ENCODE data around the gene MYL3.

Gene MYL3

GRCh38 chr3:46858456-46858855, 4.8 kb downstream of the MYL3 start:
- no peak overlapping the region for H3K27ac ChIP-seq
- TF ChIP-seq ZFX (IDR thresholded peaks at IDR 0.05; ENCODE audit: borderline replicate concordance), result no peak
- TF ChIP-seq, protein P1, sequence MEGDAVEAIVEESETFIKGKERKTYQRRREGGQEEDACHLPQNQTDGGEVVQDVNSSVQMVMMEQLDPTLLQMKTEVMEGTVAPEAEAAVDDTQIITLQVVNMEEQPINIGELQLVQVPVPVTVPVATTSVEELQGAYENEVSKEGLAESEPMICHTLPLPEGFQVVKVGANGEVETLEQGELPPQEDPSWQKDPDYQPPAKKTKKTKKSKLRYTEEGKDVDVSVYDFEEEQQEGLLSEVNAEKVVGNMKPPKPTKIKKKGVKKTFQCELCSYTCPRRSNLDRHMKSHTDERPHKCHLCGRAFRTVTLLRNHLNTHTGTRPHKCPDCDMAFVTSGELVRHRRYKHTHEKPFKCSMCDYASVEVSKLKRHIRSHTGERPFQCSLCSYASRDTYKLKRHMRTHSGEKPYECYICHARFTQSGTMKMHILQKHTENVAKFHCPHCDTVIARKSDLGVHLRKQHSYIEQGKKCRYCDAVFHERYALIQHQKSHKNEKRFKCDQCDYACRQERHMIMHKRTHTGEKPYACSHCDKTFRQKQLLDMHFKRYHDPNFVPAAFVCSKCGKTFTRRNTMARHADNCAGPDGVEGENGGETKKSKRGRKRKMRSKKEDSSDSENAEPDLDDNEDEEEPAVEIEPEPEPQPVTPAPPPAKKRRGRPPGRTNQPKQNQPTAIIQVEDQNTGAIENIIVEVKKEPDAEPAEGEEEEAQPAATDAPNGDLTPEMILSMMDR (IDR thresholded peaks at IDR 0.05), result no peak

DNA sequence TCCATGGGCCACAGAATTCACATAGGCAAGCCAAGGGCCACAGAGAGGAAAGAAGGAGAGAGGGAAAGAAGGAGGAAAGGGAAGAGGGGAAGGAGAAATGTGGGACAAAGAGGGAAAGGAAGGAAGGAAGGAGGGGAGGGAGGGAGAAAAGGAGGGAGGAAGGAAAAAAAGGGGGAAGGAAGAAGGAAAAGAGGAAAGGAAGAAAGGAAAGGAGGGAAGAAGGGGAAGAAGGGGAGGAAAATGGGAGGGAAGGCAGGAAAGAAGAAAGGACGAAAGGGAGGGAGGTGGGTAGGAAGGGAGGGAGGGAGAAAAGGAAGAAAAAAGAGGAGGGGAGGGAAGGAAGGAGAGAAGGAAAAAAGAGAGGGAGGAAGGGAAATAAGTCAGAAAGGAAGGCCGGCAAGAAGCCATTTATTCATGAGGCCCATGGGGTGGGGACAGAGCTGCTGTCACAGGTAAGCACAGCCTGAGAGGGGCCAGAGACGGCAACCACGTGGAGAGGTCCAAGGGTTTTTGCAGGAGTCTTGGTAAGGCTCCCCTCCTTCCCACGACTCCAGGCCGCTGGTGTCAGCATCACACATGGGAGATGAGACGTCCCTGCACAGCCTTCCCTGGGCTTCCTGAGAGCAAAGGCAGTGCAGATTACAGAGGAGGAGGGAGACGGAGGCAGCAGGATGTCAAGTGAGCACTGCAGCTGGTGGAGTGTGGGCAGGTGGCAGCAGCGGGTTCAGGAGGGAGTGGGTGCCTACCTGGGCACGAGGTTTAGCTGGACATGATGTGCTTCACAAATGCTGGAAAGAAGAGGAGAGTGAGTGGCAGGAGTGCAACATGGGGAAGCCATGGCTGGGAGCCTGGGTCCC, 5.5 kb downstream of the MYL3 start:
- TF ChIP-seq, protein P1 (IDR thresholded peaks at IDR 0.05), result no peak
- no peak for TF ChIP-seq ZFX (IDR thresholded peaks at IDR 0.05; ENCODE audit: borderline replicate concordance)
- H3K27ac ChIP-seq, result no peak overlapping the region

- H3K27ac ChIP-seq, result no peak overlapping the region
- TF ChIP-seq ZFX (IDR thresholded peaks at IDR 0.05; ENCODE audit: borderline replicate concordance), result no peak
- TF ChIP-seq, protein P1 (IDR thresholded peaks at IDR 0.05), result no peak
These were observed 6.4 kb downstream of the MYL3 start for GRCh38 chr3:46856576-46857471.

DNA sequence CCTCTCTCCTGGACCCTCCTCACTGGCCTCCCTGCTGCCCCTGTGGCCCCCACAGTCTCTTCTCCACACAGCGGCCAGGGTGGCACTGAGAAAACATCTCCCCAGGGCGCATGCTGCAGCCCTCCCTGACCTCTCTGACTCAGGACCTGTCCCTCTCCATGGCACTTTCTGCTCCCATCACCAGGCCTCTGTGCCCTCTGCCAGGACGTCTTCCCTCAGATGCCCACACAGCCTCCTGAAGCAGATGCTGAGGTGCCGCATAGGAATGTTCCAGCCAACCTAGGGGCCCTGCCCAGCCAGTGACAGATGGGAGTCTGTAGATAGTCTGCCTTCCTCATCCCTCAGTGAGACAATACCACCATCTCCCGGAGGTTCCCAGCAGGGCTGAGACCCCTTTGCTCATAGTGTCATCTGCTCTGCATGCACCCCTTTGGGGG, 8.7 kb downstream of the MYL3 start:
- no peak overlapping the region for H3K27ac ChIP-seq
- TF ChIP-seq, protein P1 (IDR thresholded peaks at IDR 0.05), result no peak
- no peak for TF ChIP-seq ZFX (IDR thresholded peaks at IDR 0.05; ENCODE audit: borderline replicate concordance)

DNA sequence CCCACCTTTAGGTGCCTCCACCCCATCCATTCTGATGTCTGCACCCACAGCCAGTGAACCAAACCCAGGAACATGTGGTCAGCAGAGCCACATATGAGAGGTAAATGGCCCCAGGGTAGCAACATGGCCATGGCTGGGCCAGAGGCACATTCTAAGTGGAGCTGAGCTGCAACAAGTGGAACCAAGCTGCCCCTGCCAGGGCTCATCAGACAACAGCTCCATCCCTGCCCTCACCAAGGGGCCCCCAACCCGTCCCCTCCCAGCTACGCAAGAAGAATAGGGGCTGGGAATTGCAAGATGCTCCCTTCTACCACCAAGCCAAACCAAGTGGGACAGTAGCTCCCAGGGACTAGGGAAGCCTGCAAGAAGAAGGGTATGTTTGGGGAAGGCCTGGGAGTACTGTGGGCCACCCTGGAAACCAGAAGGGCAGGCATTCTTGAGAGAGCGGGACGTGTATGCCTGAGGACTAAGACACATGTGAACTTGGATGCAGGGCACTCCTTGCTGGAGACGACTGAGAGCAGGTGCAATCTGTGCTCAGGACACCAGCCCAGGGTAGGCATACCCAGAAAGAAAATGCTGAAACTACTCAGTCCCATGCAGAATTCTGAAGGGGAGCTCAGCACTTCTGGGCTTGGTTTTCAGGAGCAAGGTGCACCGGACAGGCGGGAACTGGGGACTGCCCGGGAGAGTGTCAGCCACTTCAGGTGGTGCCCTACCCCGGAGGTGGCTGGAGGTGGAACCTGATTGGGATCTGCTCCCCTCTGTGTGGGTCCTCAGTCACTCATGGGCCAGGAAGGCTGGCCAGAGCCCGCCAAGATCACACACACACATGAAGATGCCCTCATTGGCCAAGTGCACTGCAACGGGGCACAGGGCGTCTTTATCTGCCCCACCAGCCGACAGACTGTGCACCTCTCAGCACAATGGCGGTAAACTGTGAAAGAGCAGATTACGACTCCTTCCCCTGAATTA, 9.5 kb downstream of the MYL3 start:
- H3K27ac ChIP-seq, result no peak overlapping the region
- TF ChIP-seq, protein P1 (IDR thresholded peaks at IDR 0.05), result no peak
- no peak for TF ChIP-seq ZFX (IDR thresholded peaks at IDR 0.05; ENCODE audit: borderline replicate concordance)

DNA sequence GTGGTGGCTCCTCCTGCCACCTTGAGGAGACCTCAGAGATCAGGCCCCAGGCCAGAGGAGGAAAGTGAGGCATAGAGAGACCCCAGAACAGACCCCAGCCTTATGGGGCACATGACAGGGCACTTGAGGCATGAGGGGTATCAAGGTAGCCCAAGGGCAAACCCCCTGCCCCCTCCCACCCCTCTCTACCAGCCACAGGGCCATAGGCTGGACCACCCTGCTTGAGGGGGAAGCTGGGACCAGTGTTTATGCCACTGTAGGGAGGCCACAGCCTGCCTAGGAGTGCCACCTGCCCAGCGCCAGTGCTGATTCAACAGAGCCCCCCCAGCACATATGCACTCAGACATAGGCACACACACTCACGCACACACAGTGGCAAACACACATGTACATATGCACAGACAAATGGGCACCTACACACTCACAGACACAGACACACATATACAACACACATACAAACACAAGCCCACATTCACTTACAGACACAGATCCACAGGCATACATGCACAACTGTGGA, 10.3 kb downstream of the MYL3 start:
- H3K27ac ChIP-seq, result no peak overlapping the region
- TF ChIP-seq ZFX (IDR thresholded peaks at IDR 0.05; ENCODE audit: borderline replicate concordance), result no peak
- TF ChIP-seq, protein P1 (IDR thresholded peaks at IDR 0.05), result no peak

All from 22Rv1 (cell line).